Smooth muscle cell (in vitro differentiated cells): ENCODE measurements around the gene RNPEP. TPM values are rescaled to one million over a fixed set of nuclear protein-coding genes. Genes with fewer than 3 reads are reported as not detected.
A peak's percentile ranks its signal among the peaks of the same experiment; 100 is the strongest.

Source experiments
- DNase-seq: peaks from one replicate; lab custom pipeline; 2025; ENCODE audit not compliant: unreplicated experiment; lab: John Stamatoyannopoulos, UW
- H2AFZ ChIP-seq: fragments of 200-600 bp; sonication (generic); 2 replicates; pipeline ENCODE4 v1.6.0; 2016; ENCODE audit warnings: antibody characterized with exemption, low read depth, mild to moderate bottlenecking
- H3F3A ChIP-seq: fragments of 200-600 bp; sonication (generic); 2 replicates; pipeline ENCODE4 v1.6.0; 2017; ENCODE audit warnings: antibody characterized with exemption, low read depth
- H3K27ac ChIP-seq: fragments of 200-600 bp; sonication (generic); 2 replicates; pipeline ENCODE4 v1.5.1; 2016; ENCODE audit warnings: low read depth, mild to moderate bottlenecking
- H3K27me3 ChIP-seq: fragments of 200-600 bp; sonication (generic); 2 replicates; pipeline ENCODE4 v1.6.1; 2016; ENCODE audit warnings: low read depth, mild to moderate bottlenecking
- H3K36me3 ChIP-seq: fragments of 200-600 bp; sonication (generic); 2 replicates; pipeline ENCODE4 v1.5.1; 2016; ENCODE audit warnings: low read depth
- H3K4me1 ChIP-seq: fragments of 200-600 bp; sonication (generic); 2 replicates; pipeline ENCODE4 v1.5.1; 2016; ENCODE audit warnings: low read depth
- H3K4me2 ChIP-seq: fragments of 200-600 bp; sonication (generic); 2 replicates; pipeline ENCODE4 v1.6.0; 2016; ENCODE audit warnings: mild to moderate bottlenecking
- H3K4me3 ChIP-seq: fragments of 200-600 bp; sonication (generic); 2 replicates; pipeline ENCODE4 v1.5.1; 2016; ENCODE audit warnings: mild to moderate bottlenecking
- H3K79me2 ChIP-seq: fragments of 200-600 bp; sonication (generic); 2 replicates; pipeline ENCODE4 v1.6.0; 2016; ENCODE audit warnings: low read depth, mild to moderate bottlenecking
- H3K9ac ChIP-seq: fragments of 200-600 bp; sonication (generic); 2 replicates; pipeline ENCODE4 v1.6.0; 2016; ENCODE audit warnings: low read depth
- H3K9me3 ChIP-seq: fragments of 200-600 bp; sonication (generic); replicated peaks from 2 replicates; pipeline ENCODE4 v1.5.1; 2016; ENCODE audit warnings: low read depth
- H4K20me1 ChIP-seq: fragments of 200-600 bp; sonication (generic); 2 replicates; pipeline ENCODE4 v1.6.0; 2016; ENCODE audit warnings: low read depth
- CTCF ChIP-seq: fragments of 200-600 bp; sonication (generic); IDR thresholded peaks from 2 replicates; pipeline ENCODE4 v1.5.1; 2017; ENCODE audit warnings: borderline replicate concordance, mild to moderate bottlenecking, antibody characterized with exemption; ENCODE audit not compliant: insufficient read depth, poor library complexity, severe bottlenecking
- WGBS: methylation state at CpG from one replicate; pipeline ENCODE4 v1.1.7; 2016; ENCODE audit warnings: low lambda C conversion rate; 5-methylcytosine and 5-hydroxymethylcytosine counted together
- polyA plus RNA-seq: library from polyadenylated mRNA; unstranded; fragments of >200 nt; fragmentation: Nextera tagmentation; extraction: Ambion mirVana; gene quantifications from 2 replicates; pipeline ENCODE4 v1.2.1, GENCODE V29; 2016
- total RNA-seq: library from RNA; depleted of rRNA; stranded (reverse); fragments of >200 nt; gene quantifications from 2 replicates; pipeline ENCODE4 v1.2.3, GENCODE V29; 2014

The RNPEP gene
- total and polyA plus RNA-seq, 2 experiments from 2014 or later, result 53.4 to 59.0 TPM

GRCh38 chr1:201982082-201982622, 296 bp upstream of the RNPEP start:
- Histone ChIP-seq H2AFZ (no peak overlapping the region), H3K4me3 (peak overlapping the region; percentile 97), H3K36me3 (no peaks in the 10 kb centered on the region), H3K79me2 (peaks cover 38% of the 10 kb centered on the region), H3K9me3 (no peaks in the 10 kb centered on the region), H3K4me1 (peaks cover 5% of the 10 kb centered on the region), H3F3A (peaks cover 9% of the 10 kb centered on the region), H3K27ac (no peak overlapping the region), H4K20me1 (peaks cover 26% of the 10 kb centered on the region), H3K4me2 (peak overlapping the region; percentile 100), H3K27me3 (no peaks in the 10 kb centered on the region), H3K9ac (no peak overlapping the region)
- DNase-seq, result no peak
- no peak for TF ChIP-seq CTCF
- 17% methylated on average over 24 of the region's 31 CpGs for WGBS

- Histone ChIP-seq H3K27ac (peak overlapping the region; percentile 54), H3K4me1 (peaks cover 5% of the 10 kb centered on the region), H4K20me1 (peaks cover 35% of the 10 kb centered on the region), H3K4me3 (peak overlapping the region; percentile 97), H3K4me2 (peak overlapping the region; percentile 100), H3F3A (peaks cover 9% of the 10 kb centered on the region), H3K9me3 (no peaks in the 10 kb centered on the region), H3K79me2 (peaks cover 40% of the 10 kb centered on the region), H3K27me3 (no peaks in the 10 kb centered on the region), H3K36me3 (no peaks in the 10 kb centered on the region), H2AFZ (peak overlapping the region; percentile 82), H3K9ac (peak overlapping the region; percentile 41)
- 11% methylated on average over 11 of the region's 11 CpGs for WGBS
- DNase-seq, result no peak
- no peak for TF ChIP-seq CTCF
Observed at GRCh38 chr1:201983380-201983805, 945 bp downstream of the RNPEP start.

- Histone ChIP-seq H3K36me3 (no peaks in the 10 kb centered on the region), H3K27me3 (no peaks in the 10 kb centered on the region), H3K79me2 (peaks cover 43% of the 10 kb centered on the region), H3K27ac (no peak overlapping the region), H3K4me3 (peak overlapping the region; percentile 97), H4K20me1 (peaks cover 41% of the 10 kb centered on the region), H3K9ac (no peak overlapping the region), H3K4me2 (peak overlapping the region; percentile 100), H3K9me3 (no peaks in the 10 kb centered on the region), H2AFZ (no peak overlapping the region), H3F3A (peaks cover 9% of the 10 kb centered on the region), H3K4me1 (peaks cover 5% of the 10 kb centered on the region)
- TF ChIP-seq CTCF, result no peak
- no peak for DNase-seq
- WGBS, result 96% methylated on average over 3 of the region's 3 CpGs
Observed at GRCh38 chr1:201984446-201984845, 2.0 kb downstream of the RNPEP start.

GRCh38 chr1:201985355-201985754, 2.9 kb downstream of the RNPEP start:
- H4K20me1 ChIP-seq, result peaks cover 41% of the 10 kb centered on the region
- 77% methylated on average over 2 of the region's 2 CpGs for WGBS
- H3K36me3 ChIP-seq, result no peaks in the 10 kb centered on the region
- peaks cover 9% of the 10 kb centered on the region for H3F3A ChIP-seq
- H3K27me3 ChIP-seq, result no peaks in the 10 kb centered on the region
- no peaks in the 10 kb centered on the region for H3K9me3 ChIP-seq
- H3K4me1 ChIP-seq, result peaks cover 5% of the 10 kb centered on the region
- no peak overlapping the region for H3K9ac ChIP-seq
- peaks cover 45% of the 10 kb centered on the region for H3K79me2 ChIP-seq
- TF ChIP-seq CTCF, result no peak
- no peak overlapping the region for H3K4me3 ChIP-seq
- no peak for DNase-seq
- no peak overlapping the region for H3K4me2 ChIP-seq
- no peak overlapping the region for H2AFZ ChIP-seq
- H3K27ac ChIP-seq, result no peak overlapping the region
